ENCODE measurements around the gene USH1C. TPM values are rescaled to one million over a fixed set of nuclear protein-coding genes. Genes with fewer than 3 reads are reported as not detected.

Gene USH1C
- total RNA-seq, 1 donor from 2014 or later, result not detected

DNA sequence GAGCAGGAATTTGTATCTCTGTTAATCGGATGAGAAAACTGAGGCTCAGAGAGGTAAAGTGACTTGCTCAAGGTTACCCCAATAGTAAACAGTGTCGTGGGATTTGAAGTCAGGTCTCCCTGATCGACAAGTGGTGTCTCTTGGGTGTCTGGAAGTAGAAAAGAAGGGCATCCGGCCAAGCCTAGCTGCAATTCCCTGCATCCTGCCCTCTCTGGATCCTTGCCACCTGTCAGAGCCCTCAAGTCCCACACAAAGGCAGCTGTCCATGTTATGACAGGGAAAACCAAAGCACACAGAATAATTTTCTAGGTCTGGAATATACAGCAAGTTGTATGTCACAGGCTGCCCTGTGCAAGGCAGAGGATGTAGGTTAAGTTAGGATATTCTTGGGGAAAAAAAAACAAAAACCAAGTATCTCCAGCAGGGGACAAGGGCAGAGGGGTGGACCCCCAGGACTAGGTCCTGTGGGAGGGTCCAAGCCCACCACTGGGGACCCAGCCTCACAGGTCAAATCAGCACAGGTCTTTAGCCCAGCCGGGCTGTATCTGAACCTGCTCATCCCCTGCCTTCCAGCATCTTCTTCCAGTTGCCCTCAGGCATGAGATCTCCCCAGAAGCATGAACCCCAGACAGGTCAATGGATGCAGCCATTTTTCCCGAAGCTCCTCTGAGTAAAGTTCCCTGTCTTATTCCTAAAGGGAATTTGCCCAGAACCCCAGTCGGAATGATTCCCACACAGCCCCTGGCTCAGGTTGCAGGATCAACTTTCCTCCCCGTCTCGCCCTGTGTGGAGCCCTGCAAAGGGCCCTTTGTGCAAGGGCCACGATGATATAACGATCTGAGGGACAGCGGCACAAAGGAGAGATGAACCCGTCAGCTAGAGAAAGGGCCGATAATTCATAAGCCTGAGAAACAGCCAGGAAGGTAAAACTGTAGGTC, 15.0 kb downstream of the USH1C start:
- peak; percentile 96 for DNase-seq (ENCODE audit: low read depth)

DNA sequence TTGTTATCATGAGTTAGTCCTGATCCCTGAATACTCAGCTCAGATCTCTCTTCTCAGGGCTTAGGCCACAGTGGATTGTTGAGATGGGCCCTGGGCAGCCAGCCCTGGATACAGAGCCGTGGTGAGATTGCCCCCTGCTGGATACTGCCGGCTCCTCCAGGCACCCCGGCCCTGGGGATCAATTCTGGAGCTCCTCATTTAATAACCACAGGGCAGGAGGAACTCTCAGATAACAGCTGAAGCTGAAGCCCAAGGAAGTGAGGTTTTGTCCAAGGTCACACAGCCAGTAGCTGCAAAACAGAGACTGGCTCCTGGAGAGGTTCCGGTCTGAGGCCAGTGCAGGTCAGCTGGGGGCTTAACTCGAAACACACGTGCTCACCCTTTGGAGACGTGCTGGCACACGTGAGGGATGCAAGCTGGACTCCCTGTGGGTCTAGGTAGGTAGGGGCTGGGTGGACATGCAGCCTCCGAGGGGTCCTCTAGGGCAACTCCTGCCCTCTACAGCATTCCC, 16.0 kb downstream of the USH1C start:
- peak; percentile 75 for DNase-seq (ENCODE audit: low read depth)

DNA sequence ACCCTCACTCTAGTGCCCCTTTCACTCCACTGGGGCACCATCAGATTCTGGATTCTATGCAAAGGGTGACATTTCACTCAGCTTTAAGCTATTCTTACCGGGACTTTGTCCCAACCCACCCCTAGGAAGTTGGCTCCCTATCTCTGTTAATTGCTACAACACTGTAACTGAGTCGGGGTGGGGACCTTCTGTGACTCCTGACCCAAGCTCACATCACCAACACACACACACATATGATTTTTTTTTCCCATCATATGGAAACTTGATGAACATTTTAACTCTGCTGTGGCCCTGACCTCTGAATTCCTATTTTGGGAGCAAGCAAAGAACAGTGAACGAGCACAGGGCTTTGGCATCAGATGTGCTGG, 16.6 kb downstream of the USH1C start:
- DNase-seq (ENCODE audit: low read depth), result no peak

DNA sequence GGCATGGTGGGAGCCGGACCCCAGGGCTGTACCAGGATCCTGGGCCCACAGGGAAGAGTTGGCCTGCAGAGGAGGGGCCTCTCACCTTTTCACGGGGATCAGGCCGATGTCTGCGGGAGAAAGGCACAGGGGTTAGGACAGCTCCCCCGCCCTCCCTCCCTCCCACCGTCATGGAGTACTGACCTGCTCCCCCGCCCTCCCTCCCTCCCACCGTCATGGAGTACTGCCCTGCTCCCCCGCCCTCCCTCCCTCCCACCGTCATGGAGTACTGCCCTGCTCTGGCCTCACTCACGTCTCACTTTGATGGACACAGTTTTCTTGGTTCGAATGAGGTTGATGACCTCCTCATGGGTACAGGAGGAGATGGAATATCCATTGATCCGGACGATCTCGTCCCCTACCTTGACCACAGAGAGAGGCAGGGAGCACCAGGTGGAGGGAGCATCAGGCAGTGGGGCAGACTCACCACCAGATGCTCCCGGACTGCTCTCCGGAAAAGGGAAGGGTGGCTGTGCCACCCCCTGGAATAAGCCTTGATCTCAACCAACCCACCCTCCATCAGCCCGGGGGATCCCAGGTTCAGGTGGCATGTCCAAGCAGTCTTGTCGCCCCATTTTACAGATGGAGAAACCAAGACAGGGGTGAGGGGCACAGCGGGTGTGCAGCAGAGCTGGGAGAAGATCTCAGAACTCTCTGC, 17.1 kb downstream of the USH1C start:
- DNase-seq (ENCODE audit: low read depth), result no peak

DNA sequence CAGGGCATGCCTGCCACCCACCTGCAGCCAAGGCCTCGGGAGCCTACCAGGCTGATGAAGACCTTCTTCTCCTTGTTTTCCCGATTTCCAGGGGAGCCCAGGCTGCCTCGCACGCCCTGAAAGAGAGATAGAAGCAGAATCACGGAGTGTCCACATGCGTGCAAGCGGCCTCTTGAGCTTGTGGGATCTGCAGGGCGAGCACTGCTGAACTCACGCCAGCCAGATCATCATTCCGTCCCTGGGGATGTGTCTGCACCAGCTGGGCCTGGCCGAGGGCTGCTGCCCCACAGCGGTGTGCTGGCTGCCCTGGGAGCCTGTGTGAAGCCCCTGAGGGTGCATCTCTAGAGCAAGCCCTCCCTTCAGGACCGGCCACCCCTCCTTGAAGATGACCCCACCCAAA, 17.9 kb downstream of the USH1C start:
- DNase-seq (ENCODE audit: low read depth), result peak; percentile 52

DNA sequence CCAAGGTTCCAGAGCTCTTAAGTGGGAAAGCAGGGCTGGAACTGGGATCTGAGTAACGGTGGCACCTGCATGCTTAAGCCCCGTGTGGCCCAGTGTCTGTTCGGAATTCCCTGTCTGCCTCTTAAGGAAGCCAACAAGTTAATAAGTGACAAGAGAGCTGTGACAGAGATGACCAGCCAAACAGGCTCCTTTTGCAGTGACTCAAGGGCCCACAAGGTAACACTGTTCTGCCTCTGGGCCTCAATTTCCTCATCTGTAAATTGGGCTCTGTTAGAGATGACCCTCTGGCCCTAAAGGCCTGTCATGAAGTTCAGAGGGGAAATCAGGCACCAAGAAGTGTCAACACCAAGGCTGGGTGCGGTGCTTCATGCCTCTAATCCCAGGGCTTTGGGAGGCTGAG, 18.6 kb downstream of the USH1C start:
- no peak for DNase-seq (ENCODE audit: low read depth)

DNA sequence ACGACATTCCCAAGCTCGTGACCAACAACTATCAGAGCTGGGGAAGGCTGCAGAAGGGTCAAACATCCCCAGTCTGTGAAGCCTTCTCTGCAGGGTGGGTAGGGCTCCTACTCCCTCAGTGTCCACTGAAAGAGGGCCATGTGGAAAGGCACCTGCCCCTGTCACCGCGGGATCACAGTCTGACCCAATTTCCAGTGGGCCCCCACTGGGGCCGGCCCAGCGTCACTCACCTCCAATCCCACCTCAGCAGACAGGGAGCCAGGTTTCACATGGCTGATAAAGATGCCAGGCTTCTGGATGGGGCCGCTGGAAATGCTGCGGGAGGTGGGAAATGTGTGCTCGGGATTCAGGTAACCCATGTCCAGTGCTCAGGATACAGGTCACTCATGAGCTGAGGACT, 20.0 kb downstream of the USH1C start:
- no peak for DNase-seq (ENCODE audit: low read depth)

DNA sequence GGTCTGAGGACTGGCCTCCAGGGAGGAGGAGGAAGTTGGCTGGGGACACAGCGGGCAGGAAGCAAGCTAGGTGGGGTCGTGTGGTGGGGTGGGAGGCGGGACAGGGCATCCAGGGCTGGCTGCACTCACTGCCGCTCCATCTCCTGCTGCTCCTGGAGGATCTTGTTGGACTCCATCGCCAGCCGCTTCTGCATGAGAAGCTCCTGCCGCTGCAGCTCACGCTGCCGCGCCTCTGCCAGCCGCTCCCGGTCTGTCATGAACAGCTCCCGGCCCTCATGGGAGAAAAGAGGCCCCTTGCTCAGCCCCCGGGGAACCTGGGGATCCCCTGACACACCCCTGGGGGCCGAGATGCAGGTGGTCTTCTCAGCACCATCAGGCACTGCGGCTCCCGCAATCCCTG, 21.6 kb downstream of the USH1C start:
- DNase-seq (ENCODE audit: low read depth), result no peak

DNA sequence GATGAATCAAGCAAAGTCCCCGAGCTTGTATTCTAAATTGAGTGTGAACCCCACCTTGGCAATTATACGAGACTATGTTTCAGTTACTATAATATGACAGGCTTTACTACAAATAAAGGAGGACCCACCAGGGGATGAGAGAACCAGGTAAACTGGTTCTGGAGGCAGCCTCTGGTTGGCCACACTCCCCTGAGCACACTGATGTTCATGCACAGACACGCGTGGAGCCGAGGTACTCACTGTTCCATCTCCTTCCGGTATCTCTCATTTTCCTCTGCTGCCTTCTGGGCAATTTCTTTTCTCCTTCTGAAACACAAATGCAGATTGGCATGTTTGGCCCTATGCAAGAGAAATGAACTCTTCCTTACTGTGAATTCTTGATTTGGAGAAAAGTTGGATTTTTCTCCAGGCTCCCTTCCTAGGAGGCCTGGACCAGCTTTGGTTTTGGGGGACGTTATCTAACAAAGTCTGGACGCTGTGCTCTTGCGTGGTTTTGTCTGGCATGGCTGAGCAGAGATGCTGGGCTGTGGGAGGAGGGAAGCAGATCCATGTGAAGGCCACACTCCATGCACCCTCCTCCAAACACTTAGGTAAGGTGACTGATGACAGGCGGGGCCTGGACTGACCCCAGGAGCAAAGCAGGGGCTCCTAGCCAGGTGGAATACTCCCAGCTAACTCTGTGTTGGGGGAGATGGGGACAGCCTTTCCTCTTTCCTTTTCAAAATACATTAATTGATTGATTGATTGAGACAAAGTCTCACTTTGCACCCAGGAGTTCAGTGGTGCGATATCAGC, 22.9 kb downstream of the USH1C start:
- no peak for DNase-seq (ENCODE audit: low read depth)

DNA sequence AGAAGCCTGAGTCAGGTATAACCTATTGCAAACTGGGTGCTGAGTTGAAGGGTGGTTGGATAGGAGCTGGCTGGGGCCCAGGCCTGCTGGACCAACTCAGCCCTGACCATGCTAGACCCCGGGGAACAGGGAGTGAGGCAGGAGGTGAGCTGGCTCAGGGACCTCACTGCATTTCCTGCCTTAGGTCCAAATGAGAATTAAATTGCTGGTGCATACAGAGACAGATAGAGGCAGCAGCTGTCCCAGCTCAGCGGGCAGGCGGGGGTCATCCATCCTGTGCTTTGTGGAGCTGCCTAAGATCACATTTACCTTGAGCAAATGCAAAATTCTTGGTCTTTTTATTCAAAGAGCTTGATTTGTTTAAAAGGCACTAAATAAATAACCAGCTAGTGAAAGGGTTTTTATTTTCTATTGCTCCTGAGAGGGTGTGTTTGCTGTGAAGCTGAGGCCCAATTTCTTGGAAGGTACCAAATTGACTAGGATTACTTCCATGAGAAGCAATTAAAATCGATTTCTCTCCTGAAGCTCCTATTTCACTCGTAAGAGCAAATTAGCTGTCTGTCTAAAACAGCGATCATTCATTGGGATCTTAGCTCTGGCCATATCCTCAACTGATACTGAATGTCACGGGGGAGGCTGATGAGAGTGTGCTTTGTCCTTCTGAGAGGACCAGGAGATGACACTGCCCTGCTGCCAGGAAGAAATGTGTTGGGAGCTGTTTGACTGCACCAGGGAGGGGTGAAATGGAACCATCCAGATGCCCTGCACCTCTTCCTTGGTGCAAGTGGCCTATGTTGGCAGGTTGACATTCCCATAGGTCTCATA, 24.9 kb downstream of the USH1C start:
- DNase-seq (ENCODE audit: low read depth), result no peak

DNA sequence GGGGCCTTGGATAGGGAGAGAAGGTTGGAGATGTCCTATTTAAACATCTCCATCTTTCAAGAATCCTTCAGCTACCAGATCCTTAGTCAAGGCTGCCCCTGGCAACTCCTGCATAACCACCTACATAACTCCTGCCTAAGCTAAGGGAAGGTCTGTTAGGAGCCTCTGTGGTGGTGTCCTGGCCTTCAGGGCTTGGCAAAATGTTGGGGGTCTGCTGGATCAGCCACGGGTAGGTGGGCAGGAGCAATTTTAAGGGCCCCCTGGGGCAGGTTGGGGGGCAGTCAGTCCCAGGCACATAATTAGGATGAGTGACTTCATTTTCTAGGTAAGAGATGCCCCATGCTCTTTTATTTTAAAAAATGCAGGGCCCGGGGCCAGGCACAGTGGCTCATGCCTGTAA, 25.9 kb downstream of the USH1C start:
- DNase-seq (ENCODE audit: low read depth), result no peak

DNA sequence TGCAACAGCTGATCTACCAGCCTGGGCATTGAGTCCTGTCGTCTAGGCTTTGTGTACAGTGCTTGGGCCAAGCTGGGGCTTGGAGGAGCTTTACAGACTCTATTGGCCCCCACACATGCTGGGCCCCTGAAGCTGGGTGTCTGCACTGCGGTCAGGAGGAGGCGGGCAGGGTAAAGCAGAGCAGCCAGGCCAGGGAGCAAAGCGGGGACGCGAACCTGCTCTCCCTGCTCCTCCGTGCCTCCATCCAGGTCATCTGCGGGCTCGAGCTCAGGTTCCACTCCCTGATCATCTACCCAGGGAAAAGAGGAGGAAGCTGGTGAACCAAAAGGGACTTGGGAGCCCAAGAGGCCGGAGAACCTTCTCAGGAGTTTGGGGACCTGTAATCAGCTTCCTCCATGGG, 27.0 kb downstream of the USH1C start:
- no peak for DNase-seq (ENCODE audit: low read depth)

DNA sequence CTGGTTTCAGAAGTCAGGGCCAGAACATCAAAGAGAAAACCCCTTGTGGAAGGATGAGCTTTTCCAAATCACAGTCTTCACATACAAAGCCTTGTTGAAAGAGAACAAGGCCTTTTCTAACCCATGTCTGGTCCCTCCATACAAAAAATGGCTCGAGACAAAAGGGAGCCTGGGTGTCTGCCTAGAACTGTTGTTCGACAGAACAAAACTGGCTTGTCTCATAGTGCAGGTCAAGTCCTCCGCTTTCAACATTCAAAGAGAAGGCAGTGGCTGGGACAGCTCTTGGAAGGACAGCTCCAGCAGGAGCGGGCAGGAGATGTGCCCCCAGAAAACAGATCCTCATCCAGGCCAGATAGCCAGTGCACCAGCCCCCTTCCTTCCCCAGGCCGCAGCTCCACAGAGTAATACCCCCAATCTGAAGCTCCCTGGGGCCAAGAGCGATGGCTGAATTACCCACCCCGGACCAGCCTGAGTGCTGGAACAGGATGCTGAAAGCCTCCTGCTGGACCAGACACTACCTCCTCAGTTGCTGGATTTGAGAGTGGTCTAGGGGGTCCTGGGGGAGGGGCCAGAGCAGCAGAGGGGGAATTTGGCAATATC, 27.6 kb downstream of the USH1C start:
- DNase-seq (ENCODE audit: low read depth), result no peak

DNA sequence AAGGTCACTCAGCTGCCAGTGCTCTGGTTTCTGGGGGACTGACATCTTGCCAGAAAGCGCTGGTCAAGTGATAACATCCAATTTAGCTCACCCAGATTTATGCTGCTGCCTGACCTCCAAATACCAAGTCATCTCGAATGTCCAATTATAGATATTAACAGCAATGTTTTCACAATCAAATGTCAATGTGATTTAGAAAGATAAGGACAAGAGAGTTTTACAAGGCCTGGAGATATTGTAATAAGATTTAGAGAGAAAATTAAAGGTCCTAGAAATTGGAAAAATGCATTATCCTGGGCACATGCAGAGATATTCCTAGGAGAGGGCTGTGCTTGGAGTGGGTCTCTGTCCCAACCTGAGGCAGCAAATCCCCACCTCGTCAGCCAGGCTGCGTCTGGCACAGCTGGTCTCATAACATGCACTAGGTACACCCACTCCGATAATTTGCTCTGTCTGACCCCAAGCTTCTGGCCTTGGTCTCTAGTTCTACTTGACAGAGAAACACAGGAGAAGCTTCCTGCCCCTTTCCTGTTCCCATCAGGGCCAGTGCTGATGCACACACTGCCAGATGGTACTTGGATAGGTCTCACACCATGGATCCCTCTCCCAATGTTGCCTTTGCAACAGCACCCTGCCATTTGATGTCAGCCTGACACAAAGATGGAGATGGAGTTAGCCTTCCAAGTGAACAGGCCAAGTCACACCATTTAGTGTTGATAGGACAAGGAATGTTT, 28.6 kb downstream of the USH1C start:
- DNase-seq (ENCODE audit: low read depth), result no peak

DNA sequence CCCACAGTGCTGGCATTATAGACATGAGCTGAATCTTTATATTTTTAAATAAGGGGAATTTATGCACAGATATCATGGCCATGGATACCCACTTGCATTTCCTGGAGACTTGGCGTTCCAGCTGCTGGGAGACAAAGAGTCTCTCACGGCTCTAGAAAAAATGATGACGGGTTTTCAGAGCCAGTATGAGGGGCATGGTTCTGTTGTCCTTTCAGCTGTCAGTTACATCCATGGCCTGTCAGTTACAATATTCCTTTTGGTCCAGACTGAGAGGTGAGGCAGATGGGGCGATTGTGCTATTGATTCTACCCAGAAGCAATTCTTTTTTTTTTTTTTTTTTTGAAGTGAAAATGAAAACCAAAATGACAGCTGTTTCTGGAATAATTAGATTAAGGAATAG, 29.7 kb downstream of the USH1C start:
- DNase-seq (ENCODE audit: low read depth), result no peak

DNA sequence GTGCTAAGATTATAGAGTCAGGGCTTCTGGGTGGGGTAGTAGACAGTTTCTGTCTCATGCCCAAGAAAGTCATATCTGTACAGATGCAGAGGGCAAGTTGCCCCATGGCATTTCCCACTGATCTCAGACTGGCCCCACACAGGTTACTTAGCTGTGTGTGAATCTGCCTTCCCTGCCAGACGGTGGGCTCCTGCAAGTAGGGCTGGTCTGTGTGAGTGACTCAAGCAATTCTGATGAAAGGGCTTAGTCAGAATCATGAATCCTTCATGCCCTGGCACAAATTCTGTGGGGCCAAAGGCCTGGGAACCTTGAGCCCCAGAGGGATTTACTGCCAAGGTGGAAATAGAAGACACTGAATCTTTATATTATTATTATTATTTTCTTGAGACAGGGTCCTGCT, 30.4 kb downstream of the USH1C start:
- DNase-seq (ENCODE audit: low read depth), result no peak

DNA sequence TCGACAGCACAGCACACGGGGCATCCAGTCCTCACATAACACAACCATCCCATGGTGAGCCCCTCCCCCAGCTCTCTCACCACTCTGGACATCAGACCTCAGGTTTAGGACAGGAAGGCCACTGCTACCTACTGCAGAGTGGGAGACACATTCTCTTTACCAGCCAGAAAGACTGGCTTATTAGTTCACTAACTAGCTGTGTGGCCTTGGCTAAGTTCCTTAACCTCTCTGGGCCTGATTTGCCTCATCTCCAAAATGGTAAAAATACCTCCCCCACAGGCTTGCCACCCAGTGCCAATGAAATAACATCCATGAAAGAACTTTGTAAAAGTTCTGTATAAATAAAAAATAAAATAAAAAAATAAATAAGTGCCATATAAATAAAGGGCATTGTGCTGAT, 32.1 kb downstream of the USH1C start:
- no peak for DNase-seq (ENCODE audit: low read depth)

DNA sequence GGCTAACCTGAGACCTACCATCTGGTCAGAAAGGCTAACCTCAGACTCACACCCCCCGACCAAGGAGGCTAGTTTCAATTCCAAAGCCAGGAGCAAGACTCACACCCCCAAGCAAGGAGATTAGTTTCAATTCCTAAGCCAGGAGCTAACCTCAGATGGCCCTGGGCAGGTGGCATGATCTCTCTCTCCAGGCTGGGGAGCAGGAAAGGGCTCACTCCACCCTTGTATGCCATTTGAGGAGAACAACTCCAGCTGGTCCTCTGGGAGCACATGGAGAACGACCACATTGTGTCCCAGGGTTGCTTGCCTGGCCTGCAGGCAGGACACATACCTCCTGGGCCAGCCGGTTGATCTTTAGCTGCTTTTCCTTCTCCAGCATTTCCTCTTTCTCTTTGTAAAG, 32.6 kb downstream of the USH1C start:
- peak; percentile 69 for DNase-seq (ENCODE audit: low read depth)

DNA sequence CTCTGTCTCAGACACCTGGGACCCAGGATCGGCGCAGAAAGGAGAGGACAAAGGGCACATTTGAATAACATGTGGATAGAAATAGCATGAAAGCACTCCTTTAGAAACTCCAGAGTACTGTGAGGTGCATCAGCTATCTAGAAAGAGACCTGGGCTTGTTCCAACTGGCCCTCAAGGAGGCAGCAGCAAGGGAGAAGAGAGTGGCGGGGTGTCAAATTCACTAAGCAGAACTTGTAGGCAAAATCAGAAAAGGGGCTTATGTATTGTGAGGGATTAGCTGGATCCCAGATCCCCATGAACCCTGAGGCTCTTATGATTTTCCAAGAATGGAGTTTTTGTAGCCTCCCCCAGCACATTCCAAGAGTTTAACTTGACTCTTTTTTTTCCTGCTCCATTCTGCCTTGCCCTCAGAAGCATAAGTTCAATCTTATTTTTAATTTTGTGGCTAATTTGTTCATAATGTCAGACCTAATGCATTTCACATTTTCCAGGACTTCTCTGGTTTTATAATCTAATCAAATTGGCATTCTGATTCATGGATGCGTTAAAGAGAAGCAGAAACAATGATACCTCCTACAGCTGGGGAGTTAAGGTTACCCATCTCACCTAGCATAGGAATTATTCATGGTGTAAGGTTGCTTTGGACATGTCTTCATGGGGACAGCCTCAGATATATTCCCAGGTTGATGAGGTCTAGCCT, 33.6 kb downstream of the USH1C start:
- DNase-seq (ENCODE audit: low read depth), result no peak

Data from myocyte (in vitro differentiated cells).